IMR-90 (cell line): ENCODE results near the gene KCNH5.

ENCODE experiments used
- ELK1 ChIP-seq: fragments of 150-350 bp; IDR thresholded peaks from 2 replicates; pipeline ENCODE4 v1.6.1; 2016; ENCODE audit warnings: low read depth, mild to moderate bottlenecking, low read length, moderate library complexity, borderline replicate concordance
- MAFK ChIP-seq: IDR thresholded peaks from 2 replicates; pipeline ENCODE4 v1.6.1; 2012; ENCODE audit warnings: low read depth, low read length, improper control_type of control experiment
- MAZ ChIP-seq: IDR thresholded peaks from 2 replicates; pipeline ENCODE4 v1.6.1; 2012; ENCODE audit warnings: low read depth, mild to moderate bottlenecking, low read length, improper control_type of control experiment, moderate library complexity, borderline replicate concordance
- POLR2A ChIP-seq: IDR thresholded peaks from 2 replicates; pipeline ENCODE4 v1.6.1; 2012; ENCODE audit warnings: mild to moderate bottlenecking, low read depth, low read length
- RAD21 ChIP-seq: IDR thresholded peaks from 2 replicates; pipeline ENCODE4 v1.6.1; 2012; ENCODE audit warnings: low read length, improper control_type of control experiment
- TF ChIP-seq, protein P1 (sequence below): fragments of 150-350 bp; IDR thresholded peaks from 2 replicates; pipeline ENCODE4 v1.6.1; 2017; ENCODE audit warnings: mild to moderate bottlenecking, antibody characterized with exemption, low read length, low read depth
- TF ChIP-seq, protein P2 (sequence below): conservative IDR thresholded peaks from 2 replicates; pipeline ENCODE4 v1.5.1; 2012; ENCODE audit warnings: mild to moderate bottlenecking, low read depth, low read length, improper control_type of control experiment

DNA sequence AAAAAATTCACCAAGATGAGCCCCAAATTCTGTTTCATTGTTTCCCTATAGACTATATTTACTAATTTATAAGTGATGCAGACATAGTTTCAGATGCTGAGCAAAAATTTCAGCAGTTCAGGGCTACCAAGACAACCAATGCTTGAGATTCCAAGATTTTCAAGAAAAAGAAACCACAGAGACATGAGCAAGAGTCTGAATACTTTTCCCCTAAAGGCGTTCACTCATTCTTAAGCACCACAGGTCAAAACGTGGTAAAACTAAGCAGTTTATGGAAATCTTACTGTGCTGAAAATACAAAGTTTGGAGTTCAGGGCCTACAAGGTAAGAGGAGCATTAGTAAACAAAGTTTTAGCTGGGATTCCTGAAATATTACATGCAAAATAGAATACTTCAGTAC is 221.2 kb downstream of the KCNH5 start:
- TF ChIP-seq, protein P1, sequence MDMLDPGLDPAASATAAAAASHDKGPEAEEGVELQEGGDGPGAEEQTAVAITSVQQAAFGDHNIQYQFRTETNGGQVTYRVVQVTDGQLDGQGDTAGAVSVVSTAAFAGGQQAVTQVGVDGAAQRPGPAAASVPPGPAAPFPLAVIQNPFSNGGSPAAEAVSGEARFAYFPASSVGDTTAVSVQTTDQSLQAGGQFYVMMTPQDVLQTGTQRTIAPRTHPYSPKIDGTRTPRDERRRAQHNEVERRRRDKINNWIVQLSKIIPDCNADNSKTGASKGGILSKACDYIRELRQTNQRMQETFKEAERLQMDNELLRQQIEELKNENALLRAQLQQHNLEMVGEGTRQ: no peak
- TF ChIP-seq, protein P2, sequence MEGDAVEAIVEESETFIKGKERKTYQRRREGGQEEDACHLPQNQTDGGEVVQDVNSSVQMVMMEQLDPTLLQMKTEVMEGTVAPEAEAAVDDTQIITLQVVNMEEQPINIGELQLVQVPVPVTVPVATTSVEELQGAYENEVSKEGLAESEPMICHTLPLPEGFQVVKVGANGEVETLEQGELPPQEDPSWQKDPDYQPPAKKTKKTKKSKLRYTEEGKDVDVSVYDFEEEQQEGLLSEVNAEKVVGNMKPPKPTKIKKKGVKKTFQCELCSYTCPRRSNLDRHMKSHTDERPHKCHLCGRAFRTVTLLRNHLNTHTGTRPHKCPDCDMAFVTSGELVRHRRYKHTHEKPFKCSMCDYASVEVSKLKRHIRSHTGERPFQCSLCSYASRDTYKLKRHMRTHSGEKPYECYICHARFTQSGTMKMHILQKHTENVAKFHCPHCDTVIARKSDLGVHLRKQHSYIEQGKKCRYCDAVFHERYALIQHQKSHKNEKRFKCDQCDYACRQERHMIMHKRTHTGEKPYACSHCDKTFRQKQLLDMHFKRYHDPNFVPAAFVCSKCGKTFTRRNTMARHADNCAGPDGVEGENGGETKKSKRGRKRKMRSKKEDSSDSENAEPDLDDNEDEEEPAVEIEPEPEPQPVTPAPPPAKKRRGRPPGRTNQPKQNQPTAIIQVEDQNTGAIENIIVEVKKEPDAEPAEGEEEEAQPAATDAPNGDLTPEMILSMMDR: no peak
- no peak for TF ChIP-seq POLR2A
- TF ChIP-seq ELK1: no peak
- no peak for TF ChIP-seq MAZ
- TF ChIP-seq MAFK: no peak
- no peak for TF ChIP-seq RAD21
